Aorta (tissue), 5 donors: ENCODE measurements around the gene PLCG2. TPM values are rescaled to one million over a fixed set of nuclear protein-coding genes. Genes with fewer than 3 reads are reported as not detected.

Experiments used
- ATAC-seq: fragments of 200-7000 bp; cut with Tn5 transposase; one replicate; pipeline ENCODE4 v1.9.1; 2022; ENCODE audit warnings: moderate library complexity; ENCODE audit not compliant: low FRiP score
- DNase-seq, 2 donors: peaks; one replicate each; pipeline ENCODE4 v3.0.0-alpha.2; 2020
- H3K27ac ChIP-seq, 2 donors: one replicate each; pipeline ENCODE4 v1.5.1; 2013; ENCODE audit warnings: low read length in 2 of 2, mild to moderate bottlenecking in 2 of 2, moderate library complexity in 2 of 2, control low read depth in 1 of 2, inconsistent platforms in 1 of 2, low read depth in 1 of 2
- H3K27me3 ChIP-seq, 2 donors: one replicate each; pipeline ENCODE4 v1.6.1; 2013; ENCODE audit warnings: control low read depth in 1 of 2, low read length in 1 of 2, mild to moderate bottlenecking in 1 of 2, moderate library complexity in 1 of 2; ENCODE audit not compliant: insufficient read depth in 2 of 2, control insufficient read depth in 1 of 2
- H3K36me3 ChIP-seq, 2 donors: one replicate each; pipeline ENCODE4 v1.6.1; 2013; ENCODE audit warnings: control low read depth in 1 of 2, low read length in 1 of 2, mild to moderate bottlenecking in 1 of 2; ENCODE audit not compliant: insufficient read depth in 2 of 2, control insufficient read depth in 1 of 2
- H3K4me1 ChIP-seq, 2 donors: one replicate each; pipeline ENCODE4 v1.6.1; 2013; ENCODE audit warnings: low read length in 2 of 2, control low read depth in 1 of 2, mild to moderate bottlenecking in 1 of 2, moderate library complexity in 1 of 2; ENCODE audit not compliant: insufficient read depth in 2 of 2, control insufficient read depth in 1 of 2
- H3K4me3 ChIP-seq, 2 donors: one replicate each; pipeline ENCODE4 v1.5.1; 2013; ENCODE audit warnings: low read length in 2 of 2, control low read depth in 1 of 2, mild to moderate bottlenecking in 1 of 2
- H3K9me3 ChIP-seq: one replicate; pipeline ENCODE4 v1.6.1; 2013; ENCODE audit warnings: mild to moderate bottlenecking, low read length; ENCODE audit not compliant: control insufficient read depth
- WGBS, 2 donors: extraction: QIAGEN DNeasy Blood & Tissue Kit; methylation state at CpG; one replicate each; pipeline ENCODE4 v1.1.7; 2013; 5-methylcytosine and 5-hydroxymethylcytosine counted together
- intact Hi-C, 2 donors: fragments of 100-400 bp; cut with DNase I; formaldehyde crosslinking; loops; one replicate each; pipeline versions ENCODE4 v1.14.2 to v1.15.0; 2022
- polyA plus RNA-seq, 2 donors: library from polyadenylated mRNA; stranded (reverse); fragments of 200-250 nt; gene quantifications; one replicate each; pipeline ENCODE4 v1.2.3, GENCODE V29; 2013
- total RNA-seq, 2 donors: library from RNA; stranded (reverse); fragmentation: NEBNext Ultra II Directional; extraction: Animal tissue kit (Norgen Biotek cat#: 25700); gene quantifications; one replicate each; pipeline ENCODE4 v1.2.1, GENCODE V29; 2021
- donor health status: healthy with polysubstance abuse.
- donor health status: Bipolar disorder and iron deficiency.
- donor health status: DM: no; HTN: no; CAD: no.
- donor health status: DM: no; HTN: no; CAD: no.
- donor health status: DM: yes; HTN: yes; CAD: no.

The PLCG2 gene
- total and polyA plus RNA-seq, 4 donors, result 2.5 to 48.4 (median 12.1) TPM

DNA sequence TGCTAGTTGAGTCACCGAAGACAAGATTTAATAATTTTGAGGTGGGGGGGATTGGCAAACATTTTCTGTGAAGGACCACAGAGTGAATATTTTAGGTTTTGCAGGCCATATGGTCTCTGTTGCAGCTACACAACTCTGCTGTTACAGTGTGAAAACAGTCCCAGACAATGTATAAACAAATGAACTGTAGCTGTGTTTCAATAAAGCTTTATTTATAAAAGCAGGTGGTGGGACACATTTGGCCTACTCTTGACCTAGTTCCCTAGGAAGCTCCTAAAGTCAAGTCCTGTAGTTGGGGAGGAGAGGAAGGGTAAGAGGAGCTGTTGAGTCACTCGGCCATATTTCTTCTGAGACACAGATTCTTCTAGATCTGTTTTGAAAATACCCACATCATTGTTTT lies 139.8 kb downstream of the PLCG2 start:
- Histone ChIP-seq H3K36me3 (no peaks in the 10 kb centered on the region), H3K4me3 (no peak overlapping the region), H3K27me3 (no peaks in the 10 kb centered on the region), H3K9me3 (peaks cover 2% of the 10 kb centered on the region), H3K27ac (no peak overlapping the region), H3K4me1 (no peaks in the 10 kb centered on the region)
- DNase-seq (no peak), ATAC-seq (no peak)
- 84 to 89% methylated on average over 2 of the region's 2 CpGs for WGBS, 2 donors
- intact Hi-C loops, result no loop called here

DNA sequence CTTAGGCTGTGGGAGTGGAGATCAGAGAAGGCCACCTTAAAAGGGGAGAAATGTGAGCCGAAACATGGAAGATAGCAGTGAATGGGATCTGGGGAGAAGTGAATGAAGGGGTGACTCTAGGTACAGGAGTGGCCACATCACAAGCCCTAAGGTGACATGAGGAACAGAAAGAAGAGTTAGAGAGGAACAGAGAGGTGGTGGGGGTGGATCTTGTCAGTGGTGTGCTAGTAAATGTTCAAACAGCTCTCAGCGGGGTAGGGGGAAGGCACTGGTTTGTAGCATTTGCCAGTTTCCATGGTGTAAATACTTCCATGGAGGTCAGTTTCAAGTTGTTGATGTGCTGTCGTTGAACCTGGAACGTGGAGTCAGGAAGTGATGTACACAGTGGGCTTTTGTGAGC lies 141.4 kb downstream of the PLCG2 start:
- Histone ChIP-seq H3K9me3 (peaks cover 2% of the 10 kb centered on the region), H3K4me3 (no peak overlapping the region), H3K27me3 (no peaks in the 10 kb centered on the region), H3K4me1 (no peaks in the 10 kb centered on the region), H3K36me3 (no peaks in the 10 kb centered on the region), H3K27ac (no peak overlapping the region)
- 91 to 94% methylated on average over 4 of the region's 4 CpGs for WGBS, 2 donors
- DNase-seq (no peak), ATAC-seq (no peak)
- intact Hi-C loops, result no loop called here

DNA sequence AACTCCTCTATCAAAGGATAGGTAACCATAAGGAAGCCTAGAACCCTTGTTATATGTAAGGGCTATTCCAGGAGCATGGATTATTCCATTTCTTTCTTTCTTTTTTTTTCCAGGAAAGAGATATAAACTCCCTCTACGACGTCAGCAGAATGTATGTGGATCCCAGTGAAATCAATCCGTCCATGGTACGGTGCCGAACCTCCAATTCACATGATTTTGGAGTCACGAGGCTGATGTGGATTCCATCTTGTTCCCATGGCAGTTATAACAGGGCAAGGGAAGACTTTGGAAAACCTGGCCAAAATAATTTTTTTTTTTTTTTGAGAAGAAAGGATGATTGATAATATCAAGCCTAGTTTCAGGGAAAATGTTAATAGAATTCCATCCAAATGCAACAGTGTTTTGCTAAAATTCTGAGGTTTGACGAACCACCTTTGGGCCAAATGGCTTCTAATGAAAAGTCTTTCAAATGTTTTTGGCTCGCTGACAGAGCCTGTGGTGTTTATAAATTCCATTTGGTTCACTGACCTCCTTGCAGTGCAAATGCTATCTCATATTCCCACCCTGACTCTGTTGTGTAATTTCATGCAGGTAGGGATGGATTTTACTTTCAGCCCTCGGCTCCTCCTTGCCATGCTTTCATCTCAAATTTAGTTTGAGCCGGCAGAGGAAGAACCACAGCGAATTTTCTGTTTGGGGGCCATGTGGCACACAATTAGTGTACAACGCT lies 142.2 kb downstream of the PLCG2 start:
- ATAC-seq, result no peak
- intact Hi-C loops, result no loop called here

DNA sequence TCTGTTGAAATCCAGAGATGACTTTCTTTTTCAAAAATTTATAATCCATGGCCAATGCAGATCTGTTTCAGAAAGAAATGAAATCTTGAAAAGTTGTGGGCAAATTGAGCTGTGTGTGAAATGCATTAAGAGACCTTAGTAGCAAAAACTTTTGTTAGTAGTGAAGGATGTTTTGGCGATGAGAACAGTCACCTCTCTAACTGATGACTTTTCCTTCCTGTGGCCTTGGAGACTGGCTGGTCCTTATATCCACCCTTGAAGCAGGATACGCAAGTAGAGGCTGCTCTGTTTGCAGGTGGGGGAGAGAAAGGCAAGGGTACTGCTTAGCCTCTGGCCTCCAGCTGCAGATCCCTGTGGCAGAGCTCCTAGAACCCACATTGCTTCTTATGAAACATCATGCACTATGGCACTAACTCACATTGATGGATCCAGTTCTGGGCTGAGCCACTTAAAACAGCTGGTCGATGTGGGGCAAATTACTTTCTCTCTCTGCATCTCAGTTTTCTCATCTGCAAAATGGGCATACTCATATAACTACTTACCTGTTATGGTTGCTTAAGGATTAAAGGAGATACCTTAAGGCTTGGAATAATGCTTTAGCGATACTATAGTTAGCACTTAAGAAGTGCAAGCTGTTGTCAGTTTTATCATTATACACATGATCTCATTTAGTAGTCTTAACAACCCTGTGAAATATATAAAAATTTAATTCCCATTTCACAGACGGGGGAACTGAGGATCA lies 142.9 kb downstream of the PLCG2 start:
- Histone ChIP-seq H3K4me3 (no peak overlapping the region), H3K9me3 (peaks cover 2% of the 10 kb centered on the region), H3K27ac (no peak overlapping the region), H3K36me3 (no peaks in the 10 kb centered on the region), H3K27me3 (no peaks in the 10 kb centered on the region), H3K4me1 (no peaks in the 10 kb centered on the region)
- WGBS, 2 donors, result 86 to 90% methylated on average over 5 of the region's 5 CpGs
- intact Hi-C loops, result no loop called here
- ATAC-seq (no peak), DNase-seq (no peak)

More for the DNA sequence above, 142.2 kb downstream of the PLCG2 start:
- no peaks in the 10 kb centered on the region for H3K4me1 ChIP-seq
- DNase-seq, result no peak
- H3K9me3 ChIP-seq, result peaks cover 2% of the 10 kb centered on the region
- no peak overlapping the region for H3K4me3 ChIP-seq
- H3K36me3 ChIP-seq, result no peaks in the 10 kb centered on the region
- H3K27me3 ChIP-seq, result no peaks in the 10 kb centered on the region
- H3K27ac ChIP-seq, result no peak overlapping the region
- WGBS, 2 donors, result 44 to 73% methylated on average over 12 of the region's 12 CpGs

DNA sequence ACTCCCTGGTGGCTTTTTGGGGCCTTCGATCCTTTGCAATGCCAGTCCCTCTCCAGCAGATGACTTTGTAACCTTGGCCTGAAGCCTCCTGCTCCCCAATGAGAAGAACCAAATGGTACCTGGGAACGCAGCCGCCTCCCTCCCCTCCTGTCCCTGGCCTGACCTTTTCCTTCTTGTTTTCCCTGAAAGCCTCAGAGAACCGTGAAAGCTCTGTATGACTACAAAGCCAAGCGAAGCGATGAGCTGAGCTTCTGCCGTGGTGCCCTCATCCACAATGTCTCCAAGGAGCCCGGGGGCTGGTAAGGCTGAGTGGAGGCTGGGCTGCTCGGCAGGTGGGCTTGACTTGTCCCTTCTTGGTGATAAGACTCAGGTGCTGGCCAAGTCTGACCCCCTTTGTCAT lies 144.2 kb downstream of the PLCG2 start:
- no peaks in the 10 kb centered on the region for H3K27me3 ChIP-seq
- no peak for ATAC-seq
- H3K4me1 ChIP-seq, result no peaks in the 10 kb centered on the region
- H3K4me3 ChIP-seq, result no peak overlapping the region
- 77 to 81% methylated on average over 9 of the region's 9 CpGs for WGBS, 2 donors
- no peaks in the 10 kb centered on the region for H3K36me3 ChIP-seq
- intact Hi-C loops, result no loop called here
- H3K27ac ChIP-seq, result no peak overlapping the region
- peaks cover 2% of the 10 kb centered on the region for H3K9me3 ChIP-seq
- no peak for DNase-seq

DNA sequence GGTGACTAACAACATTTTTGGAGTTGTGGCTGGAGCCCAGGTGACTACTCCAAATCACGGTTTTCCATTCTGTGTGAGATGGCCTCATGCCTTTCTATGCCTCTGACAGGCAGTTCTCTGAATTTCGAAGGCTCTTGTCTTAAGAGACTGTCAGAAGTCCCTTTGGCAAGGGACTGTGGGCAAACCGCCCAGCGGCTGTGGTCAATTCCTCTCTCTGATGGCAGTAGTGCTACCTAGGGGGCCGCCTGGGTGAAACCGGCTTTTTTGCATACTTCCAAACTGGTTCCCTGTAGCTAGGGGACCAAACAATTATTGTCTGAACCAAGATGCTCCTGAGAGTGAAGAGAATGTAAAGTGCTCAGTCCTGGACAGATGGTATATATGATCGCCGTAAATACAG lies 145.9 kb downstream of the PLCG2 start:
- intact Hi-C loops, result no loop called here
- no peak for ATAC-seq

DNA sequence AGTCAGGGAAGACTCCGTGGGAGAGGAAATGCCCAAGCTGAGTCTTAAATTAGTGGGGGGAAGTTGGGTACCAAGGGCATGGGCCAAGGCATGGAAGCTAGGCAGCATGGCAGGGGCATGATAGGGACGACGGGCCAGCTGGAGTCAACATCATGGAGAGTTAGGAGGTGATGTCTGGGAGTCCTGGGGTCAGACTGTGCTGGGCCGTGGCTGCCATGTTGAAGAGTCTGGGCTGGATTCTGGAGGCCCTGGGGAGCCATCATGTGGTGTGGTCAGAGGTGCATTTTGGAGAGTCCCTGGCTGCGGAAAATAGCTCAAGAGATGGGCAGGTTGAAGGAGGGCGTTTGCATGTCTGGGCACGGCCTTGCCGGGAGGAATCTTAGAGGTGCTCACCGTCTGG lies 146.9 kb downstream of the PLCG2 start:
- no peak overlapping the region for H3K27ac ChIP-seq
- 79 to 89% methylated on average over 9 of the region's 9 CpGs for WGBS, 2 donors
- ATAC-seq (no peak), DNase-seq (no peak)
- no peaks in the 10 kb centered on the region for H3K27me3 ChIP-seq
- no peaks in the 10 kb centered on the region for H3K36me3 ChIP-seq
- no peaks in the 10 kb centered on the region for H3K9me3 ChIP-seq
- intact Hi-C loops, result no loop called here
- H3K4me1 ChIP-seq, result no peaks in the 10 kb centered on the region
- no peak overlapping the region for H3K4me3 ChIP-seq

More for the DNA sequence above, 145.9 kb downstream of the PLCG2 start:
- no peaks in the 10 kb centered on the region for H3K27me3 ChIP-seq
- no peak overlapping the region for H3K4me3 ChIP-seq
- no peaks in the 10 kb centered on the region for H3K36me3 ChIP-seq
- H3K27ac ChIP-seq, result no peak overlapping the region
- 83 to 84% methylated on average over 8 of the region's 8 CpGs for WGBS, 2 donors
- peaks cover 2% of the 10 kb centered on the region for H3K9me3 ChIP-seq
- H3K4me1 ChIP-seq, result no peaks in the 10 kb centered on the region
- no peak for DNase-seq

DNA sequence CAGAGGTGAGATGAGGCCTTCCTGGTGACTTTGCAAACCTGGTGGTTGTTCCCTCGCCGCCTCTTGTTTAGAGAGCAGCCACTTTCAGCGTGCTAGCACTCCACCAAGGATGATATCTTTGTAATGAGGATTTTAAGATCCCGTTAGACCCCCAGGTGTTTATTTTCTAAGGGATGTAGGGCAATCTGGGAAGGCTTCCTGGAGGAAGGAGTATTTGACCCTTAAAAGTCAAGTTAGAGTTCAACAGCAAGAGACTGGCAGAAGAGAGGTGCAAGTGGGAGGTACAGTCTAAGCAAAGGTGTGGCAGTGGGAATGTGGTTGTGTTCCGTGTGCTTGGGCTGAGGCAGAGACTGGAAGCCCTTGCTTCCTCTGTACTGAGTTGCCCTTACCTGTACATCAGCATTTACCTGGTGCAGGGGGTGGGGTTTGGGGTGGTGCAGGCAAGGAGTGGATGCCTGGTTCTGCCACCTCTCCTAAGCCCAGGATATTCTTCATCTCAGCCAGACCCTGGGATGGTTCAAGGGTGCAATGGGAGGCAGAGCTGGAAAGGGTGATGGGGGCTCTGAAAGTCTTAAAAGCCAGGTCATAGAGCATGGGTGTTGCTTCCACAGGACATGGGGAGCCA lies 148.6 kb downstream of the PLCG2 start:
- H3K4me3 ChIP-seq, result no peak overlapping the region
- H3K27me3 ChIP-seq, result no peaks in the 10 kb centered on the region
- no peak for ATAC-seq
- no peaks in the 10 kb centered on the region for H3K36me3 ChIP-seq
- intact Hi-C loops, result no loop called here
- 78 to 87% methylated on average over 5 of the region's 5 CpGs for WGBS, 2 donors
- no peak overlapping the region for H3K27ac ChIP-seq
- no peaks in the 10 kb centered on the region for H3K9me3 ChIP-seq
- DNase-seq, result no peak
- H3K4me1 ChIP-seq, result no peaks in the 10 kb centered on the region
